HFFc6 (cell line): ENCODE results near the gene KYAT1. TPM values are rescaled to one million over a fixed set of nuclear protein-coding genes. Genes with fewer than 3 reads are reported as not detected.

Experiments
- DNase-seq: peaks from one replicate; pipeline ENCODE4 v3.0.0-alpha.2; 2018
- H3K27ac Mint-ChIP-seq: 2 replicates; pipeline ENCODE4 v1.8.0; 2020; ENCODE audit warnings: mild to moderate bottlenecking, mixed read lengths
- H3K27me3 Mint-ChIP-seq: 2 replicates; pipeline ENCODE4 v1.8.0; 2021; ENCODE audit warnings: mild to moderate bottlenecking, moderate library complexity, mixed read lengths; ENCODE audit not compliant: insufficient read depth
- H3K36me3 Mint-ChIP-seq: 2 replicates; pipeline ENCODE4 v1.8.0; 2021; ENCODE audit warnings: low read depth, mixed read lengths
- H3K4me1 Mint-ChIP-seq: 2 replicates; pipeline ENCODE4 v1.8.0; 2020; ENCODE audit warnings: low read depth, mixed read lengths
- H3K4me3 Mint-ChIP-seq: 2 replicates; pipeline ENCODE4 v1.8.0; 2020; ENCODE audit warnings: mild to moderate bottlenecking, moderate library complexity, mixed read lengths
- H3K9me3 Mint-ChIP-seq: 2 replicates; pipeline ENCODE4 v1.8.0; 2020; ENCODE audit warnings: mild to moderate bottlenecking, mixed read lengths
- CTCF ChIP-seq: fragments of 200-600 bp; sonication (generic); IDR thresholded peaks from 2 replicates; pipeline ENCODE4 v1.5.0; 2021; ENCODE audit warnings: antibody characterized with exemption, mild to moderate bottlenecking
- total RNA-seq, 6 experiments: library from RNA; stranded (reverse); fragmentation: NEBNext Ultra II Directional; extraction: Animal tissue kit (Norgen Biotek cat#: 25700); gene quantifications; 2 replicates in 1 of 6; 3 replicates in 5 of 6; pipeline ENCODE4 v1.2.3, GENCODE V29; 2021

Gene KYAT1
- total RNA-seq, 6 experiments from 2014 or later: 6.7 to 9.0 (median 8.3) TPM

- Mint-ChIP-seq H3K9me3 (no peaks in the 10 kb centered on the region), H3K36me3 (peaks cover 30% of the 10 kb centered on the region)
- no peak for DNase-seq
These were observed 25.0 kb upstream of the KYAT1 start for GRCh38 chr9:128906741-128907140.

GRCh38 chr9:128905964-128906363 is 24.2 kb upstream of the KYAT1 start:
- Mint-ChIP-seq H3K27me3 (peaks cover 7% of the 10 kb centered on the region; the same call in 1 of the 2 replicates), H3K4me1 (peaks cover 26% of the 10 kb centered on the region)
- DNase-seq: no peak

More at GRCh38 chr9:128906741-128907140, 25.0 kb upstream of the KYAT1 start:
- Mint-ChIP-seq H3K27me3 (peaks cover 7% of the 10 kb centered on the region; the same call in 1 of the 2 replicates), H3K4me3 (no peak overlapping the region), H3K27ac (no peak overlapping the region), H3K4me1 (peaks cover 34% of the 10 kb centered on the region)
- no peak for TF ChIP-seq CTCF

GRCh38 chr9:128903871-128904620 is 22.3 kb upstream of the KYAT1 start:
- TF ChIP-seq CTCF: no peak
- H3K9me3 Mint-ChIP-seq: no peaks in the 10 kb centered on the region
- H3K27ac Mint-ChIP-seq: peak overlapping the region; percentile 73
- H3K4me3 Mint-ChIP-seq: no peak overlapping the region
- peaks cover 4% of the 10 kb centered on the region; the same call in 1 of the 2 replicates for H3K27me3 Mint-ChIP-seq
- DNase-seq: no peak
- peaks cover 21% of the 10 kb centered on the region for H3K36me3 Mint-ChIP-seq
- peaks cover 30% of the 10 kb centered on the region for H3K4me1 Mint-ChIP-seq

More at GRCh38 chr9:128905964-128906363, 24.2 kb upstream of the KYAT1 start:
- Mint-ChIP-seq H3K4me3 (no peak overlapping the region), H3K36me3 (peaks cover 30% of the 10 kb centered on the region), H3K9me3 (no peaks in the 10 kb centered on the region), H3K27ac (no peak overlapping the region)
- no peak for TF ChIP-seq CTCF

GRCh38 chr9:128903079-128903461 is 21.3 kb upstream of the KYAT1 start:
- Mint-ChIP-seq H3K4me1 (peaks cover 30% of the 10 kb centered on the region), H3K27me3 (peaks cover 3% of the 10 kb centered on the region; the same call in 1 of the 2 replicates), H3K36me3 (peaks cover 17% of the 10 kb centered on the region), H3K27ac (0 out of 2 replicates have a peak overlapping the region, but pooled peaks have one; percentile 21), H3K9me3 (no peaks in the 10 kb centered on the region), H3K4me3 (no peak overlapping the region)
- no peak for TF ChIP-seq CTCF
- DNase-seq: no peak

GRCh38 chr9:128902351-128903078 is 20.8 kb upstream of the KYAT1 start:
- H3K27ac Mint-ChIP-seq: peak overlapping the region; percentile 21
- H3K9me3 Mint-ChIP-seq: no peaks in the 10 kb centered on the region
- H3K27me3 Mint-ChIP-seq: peaks cover 3% of the 10 kb centered on the region; the same call in 1 of the 2 replicates
- H3K4me1 Mint-ChIP-seq: peaks cover 30% of the 10 kb centered on the region
- H3K36me3 Mint-ChIP-seq: peaks cover 15% of the 10 kb centered on the region
- no peak for TF ChIP-seq CTCF
- H3K4me3 Mint-ChIP-seq: no peak overlapping the region
- no peak for DNase-seq
